SK-N-DZ (cell line): ENCODE results near the gene CLASP2.
"Not testable (repeated sequence)": the region's sequence is repeated elsewhere in the genome, so short reads cannot be mapped to it uniquely, and the experiment has no call there.

Experiments used
- DNase-seq: peaks from one replicate; pipeline ENCODE4 v3.0.0-alpha.2; 2015; ENCODE audit warnings: low spot score
- small RNA-seq, 2 experiments: library from RNA; depleted of rRNA; stranded (forward); fragments of <200 nt; gene quantifications; one replicate each; pipeline ENCODE3, GENCODE V24; 2014

CLASP2 gene

GRCh38 chr3:33458446-33458845, 259.6 kb downstream of the CLASP2 start:
- no peak for DNase-seq

- DNase-seq: no peak
Observed at GRCh38 chr3:33456756-33457155, 261.3 kb downstream of the CLASP2 start.

- DNase-seq: no peak
Observed at GRCh38 chr3:33453331-33453761, 264.7 kb downstream of the CLASP2 start.

- DNase-seq: not testable (repeated sequence)
Observed at GRCh38 chr3:33451994-33452393, 266.1 kb downstream of the CLASP2 start.

GRCh38 chr3:33447958-33448357, 270.1 kb downstream of the CLASP2 start:
- DNase-seq: no peak

GRCh38 chr3:33447256-33447625, 270.8 kb downstream of the CLASP2 start:
- not testable (repeated sequence) for DNase-seq

Small RNA genes lying within 50 kb of the gene (small RNA-seq; reads per million reads assigned to genes)
- gene COX6CP10 (0 reads per million in 2 experiments), gene RNA5SP128 (0 to 0.09 reads per million in 2 experiments)
